Panc1 (cell line): Measurements from ENCODE around the gene CRYM. TPM values are rescaled to one million over a fixed set of nuclear protein-coding genes. Genes with fewer than 3 reads are reported as not detected.

Source experiments
- ATAC-seq: fragments of 200-7000 bp; cut with Tn5 transposase; 2 replicates; pipeline ENCODE4 v1.9.1; 2020; ENCODE audit warnings: mild to moderate bottlenecking, moderate library complexity
- BruUV-seq: library from RNA; stranded (reverse); fragments of 400-500 nt; replicated peaks from 2 replicates; lab custom pipeline; 2021; lab: Mats Ljungman, UMichigan
- CTCF ChIA-PET: fragments of 300-600 bp; sonication (Branson Sonifier 250); formaldehyde crosslinking; loops from one replicate; lab custom pipeline; 2022; ENCODE audit warnings: antibody characterized with exemption; lab: Charles Lee
- POLR2A ChIA-PET: fragments of 300-600 bp; sonication (Branson Sonifier 250); formaldehyde crosslinking; loops from one replicate; lab custom pipeline; 2022; ENCODE audit warnings: antibody characterized with exemption; lab: Charles Lee
- DNase-seq: peaks from one replicate; pipeline ENCODE4 v3.0.0-alpha.2; 2010; ENCODE audit warnings: low read depth, low spot score
- H3K27ac ChIP-seq: 2 replicates; pipeline ENCODE4 v1.5.1; 2011; ENCODE audit warnings: mild to moderate bottlenecking, low read length, inconsistent platforms
- H3K27me3 ChIP-seq: fragments of 200-500 bp; sonication (Bioruptor generic); 2 replicates; pipeline ENCODE4 v1.6.0; 2014; ENCODE audit warnings: low read length, inconsistent platforms; ENCODE audit not compliant: control insufficient read depth, insufficient read depth
- H3K36me3 ChIP-seq: fragments of 200-500 bp; sonication (Bioruptor generic); 2 replicates; pipeline ENCODE4 v1.5.1; 2014; ENCODE audit warnings: inconsistent platforms, mild to moderate bottlenecking, low read length, moderate library complexity; ENCODE audit not compliant: control insufficient read depth, insufficient read depth
- H3K4me1 ChIP-seq: 2 replicates; pipeline ENCODE4 v1.5.1; 2011; ENCODE audit warnings: inconsistent platforms, mild to moderate bottlenecking, low read length, moderate library complexity; ENCODE audit not compliant: control insufficient read depth, insufficient read depth
- H3K4me3 ChIP-seq, 2 experiments: 2 replicates each; pipeline ENCODE4 v1.5.1; 2011 to 2012; ENCODE audit warnings: low read depth in 2 of 2, low read length in 2 of 2, mild to moderate bottlenecking in 2 of 2, inconsistent platforms in 1 of 2, moderate library complexity in 1 of 2
- H3K9me3 ChIP-seq: fragments of 200-500 bp; sonication (Bioruptor generic); 2 replicates; pipeline ENCODE4 v1.5.1; 2014; ENCODE audit warnings: low read depth, mild to moderate bottlenecking, inconsistent platforms, low read length, moderate library complexity; ENCODE audit not compliant: control insufficient read depth, insufficient read depth
- POLR2AphosphoS5 ChIP-seq: IDR thresholded peaks from 2 replicates; pipeline ENCODE4 v1.6.1; 2012; ENCODE audit warnings: mild to moderate bottlenecking, low read depth, low read length, moderate library complexity
- SIN3A ChIP-seq: IDR thresholded peaks from 2 replicates; pipeline ENCODE4 v1.6.1; 2012; ENCODE audit warnings: low read depth, mild to moderate bottlenecking, low read length, moderate library complexity, borderline replicate concordance; ENCODE audit not compliant: insufficient read depth
- TCF7L2 ChIP-seq: IDR thresholded peaks from 2 replicates; pipeline ENCODE4 v1.6.1; 2011; ENCODE audit warnings: mild to moderate bottlenecking, low read depth, low read length, inconsistent platforms
- in situ Hi-C: cut with HindIII; loops from 2 replicates; pipeline ENCODE4 v1.10.0; 2016; ENCODE audit warnings: low sequenced_read_pairs, low pct_unique_long_range_greater_than_20kb
- intact Hi-C: fragments of 100-400 bp; cut with micrococcal nuclease; formaldehyde crosslinking; loops from one replicate; pipeline ENCODE4 v1.10.0; 2022; ENCODE audit not compliant: unreplicated experiment
- total RNA-seq: library from RNA; stranded (reverse); gene quantifications from one replicate; pipeline ENCODE4 v1.2.1, GENCODE V29; 2021; ENCODE audit not compliant: unreplicated experiment
- TF ChIP-seq, protein P1 (sequence below), 2 experiments: IDR thresholded peaks; 2 replicates each; pipeline ENCODE4 v1.6.1; 2011 to 2012; ENCODE audit warnings: low read depth in 2 of 2, control low read depth in 1 of 2, low read length in 1 of 2, mild to moderate bottlenecking in 1 of 2, moderate library complexity in 1 of 2; ENCODE audit not compliant: insufficient read depth in 1 of 2
- TF ChIP-seq, protein P2 (sequence below): fragments of 450-650 bp; IDR thresholded peaks from 2 replicates; pipeline ENCODE4 v1.5.1; 2017; ENCODE audit warnings: mild to moderate bottlenecking

CRYM gene
- total RNA-seq, 1 experiment from 2014 or later: 0.41 TPM

DNA sequence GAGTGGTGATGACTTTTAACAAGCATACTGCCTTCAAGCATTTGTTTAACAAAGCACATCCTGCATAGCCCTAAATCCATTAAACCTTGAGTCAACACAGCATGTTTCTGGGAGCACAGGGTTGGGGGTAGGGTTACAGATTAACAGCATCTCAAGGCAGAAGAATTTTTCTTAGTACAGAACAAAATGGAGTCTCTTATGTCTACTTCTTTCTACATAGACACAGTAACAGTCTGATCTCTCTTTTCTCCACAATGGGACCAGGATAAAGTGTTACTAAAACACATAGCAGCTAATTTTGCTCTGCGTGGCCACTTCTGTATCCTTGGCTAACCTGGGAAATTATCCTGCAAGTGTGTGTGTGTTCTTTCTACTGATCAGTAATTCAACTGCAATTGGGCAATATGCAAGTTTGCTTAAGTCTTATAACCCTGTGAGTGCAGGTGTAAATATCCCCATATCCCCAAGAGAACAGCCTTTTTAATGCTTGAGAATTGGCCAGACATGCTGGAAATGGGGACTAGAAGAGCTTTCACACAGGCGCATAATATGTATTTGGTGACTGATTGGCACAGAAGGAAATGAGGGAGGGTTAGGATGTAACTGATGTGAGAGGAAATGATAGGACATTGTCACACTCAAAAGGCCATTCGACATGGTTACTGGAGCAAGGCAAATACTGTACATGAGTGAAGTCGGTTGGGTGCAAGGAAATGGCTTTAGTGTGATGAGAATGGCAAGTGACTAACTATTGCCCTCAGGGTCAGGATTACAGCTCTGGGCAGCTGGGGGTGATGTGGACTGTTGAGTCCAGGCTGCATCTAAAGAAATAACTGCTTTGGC, 55.4 kb downstream of the CRYM start:
- H3K4me3 ChIP-seq: no peak overlapping the region
- ATAC-seq: no peak
- no TSS peak for BruUV-seq
- H3K27me3 ChIP-seq: peaks cover 18% of the 10 kb centered on the region
- CTCF ChIA-PET: no interaction called here
- POLR2A ChIA-PET: no interaction called here
- intact Hi-C loops (no loop called here), in situ Hi-C loops (no loop called here)
- H3K36me3 ChIP-seq: no peaks in the 10 kb centered on the region
- TF ChIP-seq POLR2AphosphoS5: no peak
- TF ChIP-seq, protein P1, sequence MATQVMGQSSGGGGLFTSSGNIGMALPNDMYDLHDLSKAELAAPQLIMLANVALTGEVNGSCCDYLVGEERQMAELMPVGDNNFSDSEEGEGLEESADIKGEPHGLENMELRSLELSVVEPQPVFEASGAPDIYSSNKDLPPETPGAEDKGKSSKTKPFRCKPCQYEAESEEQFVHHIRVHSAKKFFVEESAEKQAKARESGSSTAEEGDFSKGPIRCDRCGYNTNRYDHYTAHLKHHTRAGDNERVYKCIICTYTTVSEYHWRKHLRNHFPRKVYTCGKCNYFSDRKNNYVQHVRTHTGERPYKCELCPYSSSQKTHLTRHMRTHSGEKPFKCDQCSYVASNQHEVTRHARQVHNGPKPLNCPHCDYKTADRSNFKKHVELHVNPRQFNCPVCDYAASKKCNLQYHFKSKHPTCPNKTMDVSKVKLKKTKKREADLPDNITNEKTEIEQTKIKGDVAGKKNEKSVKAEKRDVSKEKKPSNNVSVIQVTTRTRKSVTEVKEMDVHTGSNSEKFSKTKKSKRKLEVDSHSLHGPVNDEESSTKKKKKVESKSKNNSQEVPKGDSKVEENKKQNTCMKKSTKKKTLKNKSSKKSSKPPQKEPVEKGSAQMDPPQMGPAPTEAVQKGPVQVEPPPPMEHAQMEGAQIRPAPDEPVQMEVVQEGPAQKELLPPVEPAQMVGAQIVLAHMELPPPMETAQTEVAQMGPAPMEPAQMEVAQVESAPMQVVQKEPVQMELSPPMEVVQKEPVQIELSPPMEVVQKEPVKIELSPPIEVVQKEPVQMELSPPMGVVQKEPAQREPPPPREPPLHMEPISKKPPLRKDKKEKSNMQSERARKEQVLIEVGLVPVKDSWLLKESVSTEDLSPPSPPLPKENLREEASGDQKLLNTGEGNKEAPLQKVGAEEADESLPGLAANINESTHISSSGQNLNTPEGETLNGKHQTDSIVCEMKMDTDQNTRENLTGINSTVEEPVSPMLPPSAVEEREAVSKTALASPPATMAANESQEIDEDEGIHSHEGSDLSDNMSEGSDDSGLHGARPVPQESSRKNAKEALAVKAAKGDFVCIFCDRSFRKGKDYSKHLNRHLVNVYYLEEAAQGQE (IDR thresholded peaks at IDR 0.05; ENCODE audit: insufficient read depth in 1 of 2, low read depth in 2 of 2, low read length in 1 of 2): no peak
- TF ChIP-seq, protein P2, sequence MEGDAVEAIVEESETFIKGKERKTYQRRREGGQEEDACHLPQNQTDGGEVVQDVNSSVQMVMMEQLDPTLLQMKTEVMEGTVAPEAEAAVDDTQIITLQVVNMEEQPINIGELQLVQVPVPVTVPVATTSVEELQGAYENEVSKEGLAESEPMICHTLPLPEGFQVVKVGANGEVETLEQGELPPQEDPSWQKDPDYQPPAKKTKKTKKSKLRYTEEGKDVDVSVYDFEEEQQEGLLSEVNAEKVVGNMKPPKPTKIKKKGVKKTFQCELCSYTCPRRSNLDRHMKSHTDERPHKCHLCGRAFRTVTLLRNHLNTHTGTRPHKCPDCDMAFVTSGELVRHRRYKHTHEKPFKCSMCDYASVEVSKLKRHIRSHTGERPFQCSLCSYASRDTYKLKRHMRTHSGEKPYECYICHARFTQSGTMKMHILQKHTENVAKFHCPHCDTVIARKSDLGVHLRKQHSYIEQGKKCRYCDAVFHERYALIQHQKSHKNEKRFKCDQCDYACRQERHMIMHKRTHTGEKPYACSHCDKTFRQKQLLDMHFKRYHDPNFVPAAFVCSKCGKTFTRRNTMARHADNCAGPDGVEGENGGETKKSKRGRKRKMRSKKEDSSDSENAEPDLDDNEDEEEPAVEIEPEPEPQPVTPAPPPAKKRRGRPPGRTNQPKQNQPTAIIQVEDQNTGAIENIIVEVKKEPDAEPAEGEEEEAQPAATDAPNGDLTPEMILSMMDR: no peak
- no peak for TF ChIP-seq SIN3A
- TF ChIP-seq TCF7L2: no peak
- DNase-seq: no peak
- no peaks in the 10 kb centered on the region for H3K4me1 ChIP-seq
- H3K27ac ChIP-seq: no peak overlapping the region
- no peaks in the 10 kb centered on the region for H3K9me3 ChIP-seq

- DNase-seq (no peak), ATAC-seq (no peak)
- Histone ChIP-seq H3K36me3 (no peaks in the 10 kb centered on the region), H3K4me1 (no peaks in the 10 kb centered on the region), H3K27ac (no peak overlapping the region), H3K27me3 (peaks cover 6% of the 10 kb centered on the region), H3K4me3 (no peak overlapping the region), H3K9me3 (no peaks in the 10 kb centered on the region)
- in situ Hi-C loops: no loop called here
- TF ChIP-seq TCF7L2: no peak
- TF ChIP-seq, protein P1 (IDR thresholded peaks at IDR 0.05; ENCODE audit: insufficient read depth in 1 of 2, low read depth in 2 of 2, low read length in 1 of 2): no peak
- no peak for TF ChIP-seq POLR2AphosphoS5
- TF ChIP-seq SIN3A: no peak
- TF ChIP-seq, protein P2: no peak
- intact Hi-C loops: no loop called here
- no TSS peak for BruUV-seq
- POLR2A ChIA-PET: no interaction called here
- CTCF ChIA-PET: no interaction called here
Observed at GRCh38 chr16:21219551-21219950, 58.5 kb downstream of the CRYM start.
